IMR-90 (cell line): ENCODE results near the gene MNT. TPM values are rescaled to one million over a fixed set of nuclear protein-coding genes. Genes with fewer than 3 reads are reported as not detected.

Experiments used
- ATAC-seq: fragments of 200-7000 bp; cut with Tn5 transposase; 2 replicates; pipeline ENCODE4 v1.9.1; 2020; ENCODE audit warnings: low read depth, mild to moderate bottlenecking, moderate library complexity
- BruUV-seq: library from RNA; stranded (reverse); fragments of 400-500 nt; replicated peaks from 2 replicates; lab custom pipeline; 2021; lab: Mats Ljungman, UMichigan
- CTCF ChIA-PET: fragments of 300-600 bp; formaldehyde crosslinking; extraction: SDS; loops from one replicate; lab custom pipeline; 2021; ENCODE audit warnings: antibody characterized with exemption; lab: Yijun Ruan, JAX
- POLR2A ChIA-PET: fragments of 300-600 bp; sonication (Branson Sonifier 250); formaldehyde crosslinking; loops from one replicate; lab custom pipeline; 2022; ENCODE audit warnings: antibody characterized with exemption; ENCODE audit not compliant: unreplicated experiment; lab: Charles Lee
- DNase-seq: peaks from one replicate; pipeline ENCODE4 v3.0.0; 2013
- H2AFZ ChIP-seq: replicated peaks from 2 replicates; pipeline ENCODE3; 2013; ENCODE audit warnings: low read length, mild to moderate bottlenecking; ENCODE audit not compliant: poor library complexity
- H2AK5ac ChIP-seq: 2 replicates; pipeline ENCODE4 v1.6.1; 2013; ENCODE audit warnings: low read depth, low read length, inconsistent platforms
- H2AK9ac ChIP-seq: replicated peaks from 2 replicates; pipeline ENCODE3; 2013; ENCODE audit warnings: mild to moderate bottlenecking, low read depth, low read length, moderate library complexity; ENCODE audit not compliant: poor library complexity
- H2BK120ac ChIP-seq: 2 replicates; pipeline ENCODE4 v1.6.1; 2013; ENCODE audit warnings: low read depth, low read length, inconsistent platforms
- H2BK15ac ChIP-seq: 3 replicates; pipeline ENCODE4 v1.6.1; 2013; ENCODE audit warnings: low read depth, low read length, inconsistent platforms
- H2BK20ac ChIP-seq: 2 replicates; pipeline ENCODE4 v1.6.1; 2013; ENCODE audit warnings: low read depth, mild to moderate bottlenecking, inconsistent platforms, low read length, moderate library complexity
- H2BK5ac ChIP-seq: 2 replicates; pipeline ENCODE4 v1.6.1; 2013; ENCODE audit warnings: mild to moderate bottlenecking, low read depth, low read length, inconsistent platforms; ENCODE audit not compliant: poor library complexity, severe bottlenecking
- H3K14ac ChIP-seq: replicated peaks from 2 replicates; pipeline ENCODE4 v1.6.1; 2013; ENCODE audit warnings: low read depth, low read length, inconsistent platforms
- H3K18ac ChIP-seq: 2 replicates; pipeline ENCODE4 v1.6.1; 2013; ENCODE audit warnings: low read depth, low read length, control low read depth
- H3K23ac ChIP-seq: 2 replicates; pipeline ENCODE4 v1.6.1; 2013; ENCODE audit warnings: low read depth, low read length, inconsistent platforms
- H3K27ac ChIP-seq: 2 replicates; pipeline ENCODE4 v1.5.1; 2013; ENCODE audit warnings: mild to moderate bottlenecking, control low read depth, low read length; ENCODE audit not compliant: insufficient read depth
- H3K27me3 ChIP-seq: 2 replicates; pipeline ENCODE4 v1.6.1; 2013; ENCODE audit warnings: low read length; ENCODE audit not compliant: control insufficient read depth, insufficient read depth
- H3K36me3 ChIP-seq: 2 replicates; pipeline ENCODE4 v1.6.1; 2013; ENCODE audit warnings: low read length, mixed read lengths; ENCODE audit not compliant: control insufficient read depth, insufficient read depth
- H3K4ac ChIP-seq: 2 replicates; pipeline ENCODE4 v1.6.1; 2013; ENCODE audit warnings: low read depth, low read length, inconsistent platforms
- H3K4me1 ChIP-seq: 2 replicates; pipeline ENCODE4 v1.6.1; 2013; ENCODE audit warnings: low read length, mixed read lengths; ENCODE audit not compliant: control insufficient read depth, insufficient read depth
- H3K4me2 ChIP-seq: 2 replicates; pipeline ENCODE4 v1.6.1; 2013; ENCODE audit warnings: low read depth, mild to moderate bottlenecking, control low read depth, low read length, moderate library complexity
- H3K4me3 ChIP-seq: 2 replicates; pipeline ENCODE4 v1.5.1; 2013; ENCODE audit warnings: low read depth, mild to moderate bottlenecking, control low read depth, low read length, moderate library complexity; ENCODE audit not compliant: insufficient read depth
- H3K56ac ChIP-seq: 2 replicates; pipeline ENCODE4 v1.6.1; 2013; ENCODE audit warnings: low read length, inconsistent platforms; ENCODE audit not compliant: insufficient read depth; ENCODE audit errors: extremely low read depth
- H3K79me1 ChIP-seq, 2 experiments: 2 replicates each; pipeline ENCODE4 v1.6.1; 2013; ENCODE audit warnings: low read length in 2 of 2, inconsistent platforms in 1 of 2, low read depth in 1 of 2
- H3K9ac ChIP-seq: 2 replicates; pipeline ENCODE4 v1.6.1; 2013; ENCODE audit warnings: low read depth, low read length, control low read depth
- H3K9me1 ChIP-seq: 2 replicates; pipeline ENCODE4 v1.6.1; 2013; ENCODE audit warnings: low read length, inconsistent platforms; ENCODE audit not compliant: insufficient read depth
- H3K9me3 ChIP-seq: 2 replicates; pipeline ENCODE4 v1.6.1; 2013; ENCODE audit warnings: low read length; ENCODE audit not compliant: control insufficient read depth, insufficient read depth
- H4K20me1 ChIP-seq: 2 replicates; pipeline ENCODE4 v1.6.1; 2013; ENCODE audit warnings: low read length, inconsistent platforms; ENCODE audit not compliant: insufficient read depth
- H4K5ac ChIP-seq: 2 replicates; pipeline ENCODE4 v1.6.1; 2013; ENCODE audit warnings: mild to moderate bottlenecking, low read depth, low read length, control low read depth
- H4K8ac ChIP-seq, 2 experiments: 2 replicates each; pipeline ENCODE4 v1.6.1; 2013; ENCODE audit warnings: low read depth in 2 of 2, low read length in 2 of 2, control low read depth in 1 of 2, inconsistent platforms in 1 of 2
- H4K91ac ChIP-seq: 2 replicates; pipeline ENCODE4 v1.6.1; 2013; ENCODE audit warnings: low read depth, low read length, inconsistent platforms; ENCODE audit not compliant: insufficient read depth
- BHLHE40 ChIP-seq: fragments of 150-350 bp; IDR thresholded peaks from 2 replicates; pipeline ENCODE4 v1.6.1; 2016; ENCODE audit warnings: mild to moderate bottlenecking, low read depth, low read length
- CHD1 ChIP-seq: IDR thresholded peaks from 2 replicates; pipeline ENCODE4 v1.6.1; 2012; ENCODE audit warnings: low read depth, low read length, improper control_type of control experiment
- FOS ChIP-seq: fragments of 150-350 bp; IDR thresholded peaks from 2 replicates; pipeline ENCODE4 v1.6.1; 2016; ENCODE audit warnings: low read depth, low read length
- MAZ ChIP-seq: IDR thresholded peaks from 2 replicates; pipeline ENCODE4 v1.6.1; 2012; ENCODE audit warnings: low read depth, mild to moderate bottlenecking, low read length, improper control_type of control experiment, moderate library complexity, borderline replicate concordance
- MXI1 ChIP-seq: IDR thresholded peaks from 2 replicates; pipeline ENCODE4 v1.6.1; 2012; ENCODE audit warnings: low read depth, mild to moderate bottlenecking, low read length, moderate library complexity, borderline replicate concordance
- POLR2A ChIP-seq: IDR thresholded peaks from 2 replicates; pipeline ENCODE4 v1.6.1; 2012; ENCODE audit warnings: mild to moderate bottlenecking, low read depth, low read length
- RAD21 ChIP-seq: IDR thresholded peaks from 2 replicates; pipeline ENCODE4 v1.6.1; 2012; ENCODE audit warnings: low read length, improper control_type of control experiment
- RCOR1 ChIP-seq: IDR thresholded peaks from 2 replicates; pipeline ENCODE4 v1.6.1; 2012; ENCODE audit warnings: mild to moderate bottlenecking, low read length, improper control_type of control experiment; ENCODE audit not compliant: insufficient replicate concordance
- RFX5 ChIP-seq: IDR thresholded peaks from 2 replicates; pipeline ENCODE4 v1.8.0; 2012; ENCODE audit warnings: low read depth, mild to moderate bottlenecking, low read length, moderate library complexity
- WGBS, 2 experiments: methylation state at CpG; one replicate each; pipeline versions ENCODE4 v1.1.5 to v1.1.7; 2013; ENCODE audit warnings: missing lambda C conversion rate in 2 of 2; ENCODE audit not compliant: insufficient read length in 1 of 2; ENCODE audit errors: extremely low coverage in 2 of 2; 5-methylcytosine and 5-hydroxymethylcytosine counted together
- dilution Hi-C: fragments of 300-500 bp; cut with HindIII; formaldehyde crosslinking; loops from one replicate; pipeline ENCODE4 v1.14.3; 2018; ENCODE audit warnings: low sequenced_read_pairs; ENCODE audit not compliant: unreplicated experiment
- in situ Hi-C: fragments of 300-500 bp; cut with MboI; formaldehyde crosslinking; loops from 3 replicates; pipeline ENCODE4 v1.14.3; 2019; ENCODE audit warnings: low sequenced_read_pairs, inconsistent platforms, mixed read lengths
- intact Hi-C: fragments of 100-400 bp; cut with micrococcal nuclease; formaldehyde crosslinking; loops from 2 replicates; pipeline ENCODE4 v1.10.0; 2022
- polyA plus RNA-seq, 3 experiments: library from polyadenylated mRNA; depleted of rRNA; stranded (reverse); fragments of >200 nt; gene quantifications; 2 replicates each; pipeline ENCODE4 v1.2.3, GENCODE V29; 2012; ENCODE audit warnings: low replicate concordance in 1 of 3
- total RNA-seq: library from RNA; depleted of rRNA; stranded (reverse); fragments of >200 nt; gene quantifications from 2 replicates; pipeline ENCODE4 v1.2.3, GENCODE V29; 2012

MNT gene
- total and polyA plus RNA-seq, 2 of the 4 experiments (the other 2 are of a cell fraction): 1.4 to 8.3 TPM

GRCh38 chr17:2400877-2401425, at the start of gene MNT (continued):
- TF ChIP-seq CHD1: peak; percentile 99
- TF ChIP-seq RCOR1: no peak
- no peak for TF ChIP-seq FOS
- no peak for TF ChIP-seq BHLHE40

DNA sequence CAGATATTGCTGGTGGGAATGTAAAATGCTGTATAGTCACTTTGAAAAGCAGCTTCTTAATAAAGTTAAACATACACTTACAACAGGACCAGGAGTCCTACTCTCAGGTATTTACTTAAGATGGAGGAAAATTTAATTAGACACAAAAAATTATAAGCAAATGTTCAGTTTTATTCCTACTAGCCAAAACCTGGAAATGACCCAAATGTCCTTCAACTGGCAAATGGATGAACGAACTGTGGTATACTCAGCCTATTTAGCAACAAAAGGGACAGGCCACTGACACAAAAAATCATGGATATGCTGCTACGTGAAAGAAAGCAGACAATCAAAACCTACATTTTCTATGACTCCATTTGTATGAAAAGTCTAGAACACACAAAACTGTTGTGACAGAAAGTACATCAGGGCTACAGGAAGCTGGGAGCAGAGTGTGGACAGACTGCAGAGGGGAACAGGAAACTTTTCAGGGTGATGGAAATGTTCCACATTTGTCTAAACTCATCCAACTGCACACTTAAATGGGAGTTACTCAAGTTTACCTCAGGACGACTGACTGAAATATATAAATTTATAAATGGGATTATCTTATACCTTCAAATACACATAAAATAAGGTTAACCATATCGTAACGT, 49.3 kb upstream of the MNT start:
- H3K27ac ChIP-seq: no peak overlapping the region
- H3K18ac ChIP-seq: no peak overlapping the region
- no peaks in the 10 kb centered on the region for H3K27me3 ChIP-seq
- H3K79me1 ChIP-seq: peaks cover 0 to 3% of the 10 kb centered on the region in 2 experiments; a peak in 2 of 4 replicates
- no peak for ATAC-seq
- no peaks in the 10 kb centered on the region for H3K9me1 ChIP-seq
- ChIA-PET CTCF (interaction anchor here (0.6 kb wide), 1 partner anchor 287 kb away, joined by 4 read pairs; no protein-coding TSS in a partner anchor), POLR2A (no interaction called here)
- H3K4me1 ChIP-seq: peaks cover 3% of the 10 kb centered on the region; the same call in 1 of the 2 replicates
- H2BK15ac ChIP-seq: no peak overlapping the region
- peaks cover 2% of the 10 kb centered on the region; the same call in 1 of the 2 replicates for H3K36me3 ChIP-seq
- dilution Hi-C loops (no loop called here), intact Hi-C loops (loop anchor here (10.0 kb wide), 1 partner anchor 145 kb away; the partner anchor contains the start of gene PAFAH1B1), in situ Hi-C loops (no loop called here)
- no peaks in the 10 kb centered on the region for H4K20me1 ChIP-seq
- H3K4me3 ChIP-seq: no peak overlapping the region
- TF ChIP-seq BHLHE40: no peak
- no peak for TF ChIP-seq POLR2A
- no peak for TF ChIP-seq MXI1
- TF ChIP-seq RFX5: no peak
- no peak for TF ChIP-seq MAZ
- TF ChIP-seq RAD21: no peak
- DNase-seq: no peak
- no peak overlapping the region for H2BK120ac ChIP-seq
- no peak overlapping the region for H3K23ac ChIP-seq
- no peak overlapping the region for H3K4me2 ChIP-seq
- H4K91ac ChIP-seq: no peak overlapping the region
- no peak overlapping the region for H3K56ac ChIP-seq
- H2BK5ac ChIP-seq: no peak overlapping the region
- no peaks in the 10 kb centered on the region for H3K9me3 ChIP-seq
- no peak overlapping the region for H2AK9ac ChIP-seq
- no TSS peak for BruUV-seq
- H2AK5ac ChIP-seq: no peak overlapping the region
- H3K9ac ChIP-seq: no peak overlapping the region
- no peak overlapping the region for H3K4ac ChIP-seq
- H4K5ac ChIP-seq: no peak overlapping the region; the same call in 1 of the 2 replicates
- H2AFZ ChIP-seq: no peak overlapping the region
- WGBS, 2 experiments: 100% methylated on average over 1 of the region's 5 CpGs; no CpG with 5 or more reads in 1 of the 2 experiments
- H4K8ac ChIP-seq: no peak overlapping the region
- no peak overlapping the region for H2BK20ac ChIP-seq
- no peak overlapping the region for H3K14ac ChIP-seq
